Measurements from ENCODE around the gene TFPI2.

- TF ChIP-seq CTCF (IDR thresholded peaks at IDR 0.05 in 8 of 11, conservative IDR thresholded peaks at IDR 0.05 in 3 of 11) (no peak), POLR2AphosphoS5 (IDR thresholded peaks at IDR 0.05) (no peak), POLR2A (IDR thresholded peaks at IDR 0.05) (no peak)
These were observed 30.6 kb upstream of the TFPI2 start for GRCh38 chr7:93921186-93921585.

All from spleen (tissue), 7 donors.